Activated T-helper 9 cell treated with anti-CD3 and anti-CD28 coated beads, Interleukin-2, amount 50 U/mL, for 16 hours (primary cell): ENCODE results near the gene SAMD5.

ENCODE experiments used
- DNase-seq: peaks from one replicate; pipeline ENCODE4 v3.0.0-alpha.2; 2020; ENCODE audit warnings: low read depth

The SAMD5 gene

GRCh38 chr6:147508042-147508865 is at the start of gene SAMD5:
TSS of gene SAMD5 (plus strand) at chr6:147508690. CDS start at chr6:147508929, 239 bp downstream.
- no peak for DNase-seq

GRCh38 chr6:147459780-147460179 is 48.7 kb upstream of the SAMD5 start:
- DNase-seq, result no peak

- no peak for DNase-seq
These were observed 44.8 kb upstream of the SAMD5 start for GRCh38 chr6:147463651-147464050.

GRCh38 chr6:147467428-147467827 is 41.1 kb upstream of the SAMD5 start:
- no peak for DNase-seq

GRCh38 chr6:147467886-147468285 is 40.6 kb upstream of the SAMD5 start:
- DNase-seq, result no peak

GRCh38 chr6:147468634-147469033 is 39.9 kb upstream of the SAMD5 start:
- no peak for DNase-seq

GRCh38 chr6:147479857-147480256 is 28.6 kb upstream of the SAMD5 start:
- DNase-seq, result no peak

- no peak for DNase-seq
These were observed 21.8 kb upstream of the SAMD5 start for GRCh38 chr6:147486683-147487082.

- DNase-seq, result no peak
These were observed 11.0 kb upstream of the SAMD5 start for GRCh38 chr6:147497472-147497871.

GRCh38 chr6:147503587-147503986 is 4.9 kb upstream of the SAMD5 start:
- DNase-seq, result no peak

GRCh38 chr6:147504848-147505247 is 3.6 kb upstream of the SAMD5 start:
- DNase-seq, result no peak

- no peak for DNase-seq
These were observed 1.8 kb upstream of the SAMD5 start for GRCh38 chr6:147506704-147507114.

GRCh38 chr6:147507162-147508041 is 1.1 kb upstream of the SAMD5 start:
- no peak for DNase-seq

- no peak for DNase-seq
These were observed 547 bp downstream of the SAMD5 start for GRCh38 chr6:147508866-147509608.

GRCh38 chr6:147509891-147510290 is 1.4 kb downstream of the SAMD5 start:
- DNase-seq, result no peak

GRCh38 chr6:147510929-147511590 is 2.6 kb downstream of the SAMD5 start:
- DNase-seq, result no peak

GRCh38 chr6:147514831-147515230 is 6.3 kb downstream of the SAMD5 start:
- no peak for DNase-seq

GRCh38 chr6:147515327-147515726 is 6.8 kb downstream of the SAMD5 start:
- DNase-seq, result no peak

- DNase-seq, result no peak
These were observed 14.1 kb downstream of the SAMD5 start for GRCh38 chr6:147522597-147522996.

GRCh38 chr6:147525519-147526209 is 17.2 kb downstream of the SAMD5 start:
- DNase-seq, result no peak

- no peak for DNase-seq
These were observed 18.7 kb downstream of the SAMD5 start for GRCh38 chr6:147527197-147527596.
